Mucosa of gallbladder (tissue), 1 donor: ENCODE data around the gene JMJD7. TPM values are rescaled to one million over a fixed set of nuclear protein-coding genes. Genes with fewer than 3 reads are reported as not detected.
A peak's percentile ranks its signal among the peaks of the same experiment; 100 is the strongest.

Experiments used
- DNase-seq: peaks from one replicate; pipeline ENCODE4 v3.0.0-alpha.2; 2020; ENCODE audit warnings: low spot score
- total RNA-seq: library from RNA; stranded (reverse); gene quantifications from one replicate; pipeline ENCODE4 v1.2.1, GENCODE V29; 2021
- donor health status: DM: no; HTN: no; CAD: no.

JMJD7 gene
- total RNA-seq, 1 donor from 2014 or later, result 21.0 TPM

GRCh38 chr15:41862515-41863116 is 34.7 kb downstream of the JMJD7 start:
- DNase-seq, result peak; percentile 83

- DNase-seq, result no peak
These were observed 37.7 kb downstream of the JMJD7 start for GRCh38 chr15:41865490-41866055.

- DNase-seq, result no peak
These were observed 38.4 kb downstream of the JMJD7 start for GRCh38 chr15:41866263-41866703.

- no peak for DNase-seq
These were observed 39.1 kb downstream of the JMJD7 start for GRCh38 chr15:41866872-41867579.

GRCh38 chr15:41868321-41868720 is 40.4 kb downstream of the JMJD7 start:
- no peak for DNase-seq

- DNase-seq, result no peak
These were observed 42.1 kb downstream of the JMJD7 start for GRCh38 chr15:41869770-41870688.

- DNase-seq, result no peak
These were observed 42.8 kb downstream of the JMJD7 start for GRCh38 chr15:41870689-41871081.

- DNase-seq, result no peak
These were observed 43.4 kb downstream of the JMJD7 start for GRCh38 chr15:41871175-41871905.

GRCh38 chr15:41872166-41872747 is 44.4 kb downstream of the JMJD7 start:
- no peak for DNase-seq

- no peak for DNase-seq
These were observed 45.8 kb downstream of the JMJD7 start for GRCh38 chr15:41873711-41874110.

- DNase-seq, result no peak
These were observed 46.8 kb downstream of the JMJD7 start for GRCh38 chr15:41874736-41875135.

- no peak for DNase-seq
These were observed 48.1 kb downstream of the JMJD7 start for GRCh38 chr15:41876007-41876406.

- DNase-seq, result no peak
These were observed 48.8 kb downstream of the JMJD7 start for GRCh38 chr15:41876689-41877088.

- DNase-seq, result no peak
These were observed 49.9 kb downstream of the JMJD7 start for GRCh38 chr15:41877631-41878354.

GRCh38 chr15:41878355-41878699 is 50.4 kb downstream of the JMJD7 start:
- no peak for DNase-seq

GRCh38 chr15:41879321-41879845 is 51.5 kb downstream of the JMJD7 start:
- DNase-seq, result no peak

GRCh38 chr15:41880156-41880877 is 52.4 kb downstream of the JMJD7 start:
- DNase-seq, result no peak

GRCh38 chr15:41881086-41881485 is 53.2 kb downstream of the JMJD7 start:
- DNase-seq, result no peak

- no peak for DNase-seq
These were observed 53.6 kb downstream of the JMJD7 start for GRCh38 chr15:41881550-41881919.
